ENCODE results near the gene ADCK2.
"Not testable (repeated sequence)": the region's sequence is repeated elsewhere in the genome, so short reads cannot be mapped to it uniquely, and the experiment has no call there.

The ADCK2 gene

DNA sequence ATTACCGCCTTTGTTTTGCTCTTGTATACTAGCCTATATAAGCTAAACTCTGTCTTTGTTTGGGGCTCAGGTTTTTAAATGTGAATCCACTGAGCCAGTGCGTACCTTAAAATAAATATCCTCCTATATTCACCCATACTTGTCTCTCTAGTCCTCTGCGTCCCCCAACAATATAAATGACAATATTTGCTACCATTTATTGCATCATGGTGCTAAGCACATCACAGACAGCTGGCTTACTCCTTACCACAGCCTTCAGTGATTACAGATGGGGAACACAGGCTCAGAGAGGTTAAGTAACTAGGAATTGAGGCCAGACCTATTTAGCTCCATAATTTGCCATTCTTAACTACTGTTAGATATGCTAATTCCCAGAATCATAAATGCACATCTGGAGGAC is 3.4 kb upstream of the ADCK2 start:
- no peak overlapping the region for H3K4me3 ChIP-seq (ENCODE audit: low read depth, low read length)
- TF ChIP-seq CTCF (conservative IDR thresholded peaks at IDR 0.05; ENCODE audit: low read depth, low read length): no peak
- no peak for DNase-seq (ENCODE audit: low read depth)

GRCh38 chr7:140669862-140670261 is 2.9 kb upstream of the ADCK2 start:
- not testable (repeated sequence) for DNase-seq (ENCODE audit: low read depth)

GRCh38 chr7:140670343-140670935 is 2.3 kb upstream of the ADCK2 start:
- no peak for TF ChIP-seq CTCF (conservative IDR thresholded peaks at IDR 0.05; ENCODE audit: low read depth, low read length)
- DNase-seq (ENCODE audit: low read depth): no peak
- no peak overlapping the region for H3K4me3 ChIP-seq (ENCODE audit: low read depth, low read length)

More at GRCh38 chr7:140669862-140670261, 2.9 kb upstream of the ADCK2 start:
- H3K4me3 ChIP-seq (ENCODE audit: low read depth, low read length): not testable (repeated sequence)

DNA sequence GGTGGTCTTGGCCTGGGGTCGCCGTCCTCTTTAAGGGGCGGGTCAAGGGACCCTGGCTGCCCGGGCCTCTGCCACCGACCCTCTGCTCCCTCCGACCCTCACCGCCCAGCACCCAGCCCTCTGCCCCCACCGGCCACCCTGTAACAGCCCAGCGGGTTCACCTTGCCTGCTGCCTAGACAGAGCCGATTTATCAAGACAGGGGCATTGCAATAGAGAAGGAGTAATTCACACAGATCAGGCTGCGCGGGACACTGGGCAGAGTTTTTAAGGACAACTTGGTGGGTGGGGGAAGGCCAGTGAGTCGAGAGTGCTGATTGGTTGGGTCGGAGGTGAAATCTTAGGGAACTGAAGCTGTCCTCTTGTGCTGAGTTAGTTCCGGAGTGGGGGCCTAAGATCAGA is 779 bp upstream of the ADCK2 start:
- no peak for TF ChIP-seq CTCF (conservative IDR thresholded peaks at IDR 0.05; ENCODE audit: low read depth, low read length)
- no peak for DNase-seq (ENCODE audit: low read depth)
- no peak overlapping the region for H3K4me3 ChIP-seq (ENCODE audit: low read depth, low read length)

DNA sequence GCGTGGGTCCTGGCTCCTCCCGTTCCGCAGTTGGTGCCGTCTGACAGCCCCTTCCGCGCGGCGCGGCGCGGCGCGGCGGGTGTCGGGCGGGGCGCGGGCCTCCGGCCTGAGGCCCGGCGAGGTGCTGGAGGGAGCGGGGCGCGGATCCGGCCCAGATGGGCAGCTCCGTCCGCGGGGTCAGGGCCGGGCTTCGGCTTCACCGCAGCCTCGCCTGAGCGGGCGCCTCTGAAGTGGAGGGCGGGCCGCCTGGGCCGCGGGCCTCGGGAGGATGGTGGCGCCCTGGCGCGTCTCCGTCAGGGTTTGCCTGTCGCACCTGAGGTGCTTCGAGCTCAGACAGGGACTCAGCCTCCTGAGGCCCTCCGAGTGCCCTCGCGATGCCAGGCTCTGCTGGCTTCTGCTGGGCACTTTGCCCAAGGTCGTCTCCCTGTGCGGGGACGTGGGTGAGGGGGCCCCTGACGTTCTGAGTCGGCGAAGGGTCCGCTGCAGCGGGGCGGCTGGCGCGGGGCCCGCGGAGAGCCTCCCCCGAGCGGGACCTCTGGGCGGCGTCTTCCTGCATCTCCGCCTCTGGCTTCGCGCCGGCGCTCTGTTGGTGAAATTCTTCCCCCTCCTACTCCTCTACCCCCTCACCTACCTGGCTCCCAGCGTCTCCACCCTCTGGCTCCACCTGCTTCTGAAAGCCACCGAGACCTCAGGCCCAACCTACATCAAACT is 473 bp downstream of the ADCK2 start:
- H3K4me3 ChIP-seq (ENCODE audit: low read depth, low read length): peak overlapping the region; percentile 70
- TF ChIP-seq CTCF (conservative IDR thresholded peaks at IDR 0.05; ENCODE audit: low read depth, low read length): no peak
- DNase-seq (ENCODE audit: low read depth): peak; percentile 15

DNA sequence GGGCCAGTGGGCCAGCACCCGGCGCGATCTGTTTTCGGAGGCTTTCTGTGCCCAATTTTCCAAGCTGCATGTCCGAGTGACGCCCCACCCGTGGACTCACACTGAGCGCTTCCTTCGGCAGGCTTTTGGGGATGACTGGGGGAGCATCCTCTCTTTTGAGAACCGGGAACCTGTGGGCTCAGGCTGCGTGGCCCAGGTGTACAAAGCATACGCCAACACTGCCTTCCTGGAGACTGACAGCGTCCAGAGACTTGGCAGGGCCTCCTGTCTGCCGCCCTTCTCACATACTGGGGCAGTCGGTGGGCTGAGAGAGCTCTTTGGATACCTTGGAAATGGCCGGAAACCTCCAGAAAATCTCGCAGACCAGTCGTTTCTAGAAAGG is 1.0 kb downstream of the ADCK2 start:
- no peak for DNase-seq (ENCODE audit: low read depth)
- peak overlapping the region; percentile 70 for H3K4me3 ChIP-seq (ENCODE audit: low read depth, low read length)
- TF ChIP-seq CTCF (conservative IDR thresholded peaks at IDR 0.05; ENCODE audit: low read depth, low read length): no peak

- DNase-seq (ENCODE audit: low read depth): no peak
- no peak for TF ChIP-seq CTCF (conservative IDR thresholded peaks at IDR 0.05; ENCODE audit: low read depth, low read length)
- H3K4me3 ChIP-seq (ENCODE audit: low read depth, low read length): no peak overlapping the region
Observed at GRCh38 chr7:140674356-140674800, 1.6 kb downstream of the ADCK2 start.

All from choroid plexus epithelial cell (primary cell).